ENCODE results near the gene EXOSC9.
A peak's percentile ranks its signal among the peaks of the same experiment; 100 is the strongest.

The EXOSC9 gene

GRCh38 chr4:121789960-121790829, 10.9 kb upstream of the EXOSC9 start:
- no peak for DNase-seq

- no peak for DNase-seq
These were observed 10.1 kb upstream of the EXOSC9 start for GRCh38 chr4:121790976-121791375.

GRCh38 chr4:121791481-121791880, 9.6 kb upstream of the EXOSC9 start:
- no peak for DNase-seq

- DNase-seq = no peak
These were observed 8.2 kb upstream of the EXOSC9 start for GRCh38 chr4:121792966-121793365.

- DNase-seq = no peak
These were observed 6.5 kb upstream of the EXOSC9 start for GRCh38 chr4:121794505-121795188.

- DNase-seq = no peak
These were observed 4.8 kb upstream of the EXOSC9 start for GRCh38 chr4:121796283-121796682.

- DNase-seq = no peak
These were observed 1.8 kb upstream of the EXOSC9 start for GRCh38 chr4:121799208-121799823.

- no peak for DNase-seq
These were observed 1.1 kb upstream of the EXOSC9 start for GRCh38 chr4:121799867-121800501.

- no peak for DNase-seq
These were observed 524 bp upstream of the EXOSC9 start for GRCh38 chr4:121800638-121800960.

GRCh38 chr4:121801715-121802075, 572 bp downstream of the EXOSC9 start:
- no peak for DNase-seq

GRCh38 chr4:121806411-121806810, 5.3 kb downstream of the EXOSC9 start:
- no peak for DNase-seq

- no peak for DNase-seq
These were observed 10.0 kb downstream of the EXOSC9 start for GRCh38 chr4:121811122-121811521.

GRCh38 chr4:121814756-121815155, 13.6 kb downstream of the EXOSC9 start:
- no peak for DNase-seq

- no peak for DNase-seq
These were observed 15.9 kb downstream of the EXOSC9 start for GRCh38 chr4:121817006-121817405.

GRCh38 chr4:121817701-121818100, 16.6 kb downstream of the EXOSC9 start:
- DNase-seq = no peak

GRCh38 chr4:121818215-121818614, 17.1 kb downstream of the EXOSC9 start:
- DNase-seq = no peak

- DNase-seq = no peak
These were observed 18.3 kb downstream of the EXOSC9 start for GRCh38 chr4:121819216-121819965.

- no peak for DNase-seq
These were observed 20.9 kb downstream of the EXOSC9 start for GRCh38 chr4:121822047-121822446.

GRCh38 chr4:121822796-121823504, 21.8 kb downstream of the EXOSC9 start:
- DNase-seq = peak in 1 of 2 experiments; percentile 33

- peak; percentile 87 to 97 for DNase-seq
These were observed 22.5 kb downstream of the EXOSC9 start, which contains the start of gene CCNA2 for GRCh38 chr4:121823505-121824170. Gene CCNA2, minus strand, starts transcription at chr4:121823883. Its CDS starts 255 bp downstream, at chr4:121823628.

- DNase-seq = no peak
These were observed 23.0 kb downstream of the EXOSC9 start for GRCh38 chr4:121824171-121824527.
